ENCODE results near the gene CASZ1.

Gene CASZ1

GRCh38 chr1:10697621-10698160 is 98.8 kb downstream of the CASZ1 start:
- DNase-seq: no peak

DNA sequence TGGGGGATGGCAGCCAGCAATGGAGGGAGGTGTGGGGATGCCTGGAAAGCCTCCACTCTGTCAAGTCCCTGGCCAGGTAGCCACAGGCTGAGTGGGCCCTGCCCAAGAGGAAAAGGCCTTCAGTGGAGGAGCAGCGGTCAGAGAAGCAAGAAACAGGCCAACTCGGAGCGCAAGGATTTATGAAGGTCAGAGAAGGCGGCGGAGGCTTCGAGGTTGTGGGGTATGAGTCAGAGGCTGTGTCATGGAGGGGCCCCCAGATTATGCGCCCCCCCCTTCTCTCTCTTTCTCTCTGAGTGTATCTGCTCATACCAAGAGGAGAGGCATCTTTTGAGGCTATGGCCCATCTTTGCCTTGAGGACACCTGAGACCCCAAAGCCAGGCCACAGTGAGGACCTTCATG is 99.5 kb downstream of the CASZ1 start:
- DNase-seq: no peak

- DNase-seq: peak; percentile 59
Observed at GRCh38 chr1:10694633-10695627, 101.5 kb downstream of the CASZ1 start.

DNA sequence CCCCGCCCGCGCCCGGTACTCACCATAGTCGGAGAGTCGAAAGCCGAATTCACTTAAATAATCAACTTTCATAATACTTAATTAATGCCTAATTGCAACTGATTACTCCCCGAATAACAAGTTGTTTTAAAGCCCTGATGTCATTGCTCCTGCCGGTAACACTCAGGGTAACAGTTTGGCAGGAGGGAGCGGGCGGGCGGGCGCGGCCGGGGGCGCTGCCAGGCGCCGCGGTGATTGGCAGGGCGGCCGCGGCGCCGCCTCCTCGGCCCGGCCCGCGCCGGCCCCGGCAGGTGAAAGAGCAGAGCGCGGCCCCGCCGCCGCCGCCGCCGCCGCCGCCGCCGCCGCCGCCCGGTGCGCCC is 102.2 kb downstream of the CASZ1 start:
- no peak for DNase-seq

- DNase-seq: no peak
Observed at GRCh38 chr1:10693497-10694273, 102.8 kb downstream of the CASZ1 start.

GRCh38 chr1:10693152-10693496 is 103.3 kb downstream of the CASZ1 start:
- no peak for DNase-seq

DNA sequence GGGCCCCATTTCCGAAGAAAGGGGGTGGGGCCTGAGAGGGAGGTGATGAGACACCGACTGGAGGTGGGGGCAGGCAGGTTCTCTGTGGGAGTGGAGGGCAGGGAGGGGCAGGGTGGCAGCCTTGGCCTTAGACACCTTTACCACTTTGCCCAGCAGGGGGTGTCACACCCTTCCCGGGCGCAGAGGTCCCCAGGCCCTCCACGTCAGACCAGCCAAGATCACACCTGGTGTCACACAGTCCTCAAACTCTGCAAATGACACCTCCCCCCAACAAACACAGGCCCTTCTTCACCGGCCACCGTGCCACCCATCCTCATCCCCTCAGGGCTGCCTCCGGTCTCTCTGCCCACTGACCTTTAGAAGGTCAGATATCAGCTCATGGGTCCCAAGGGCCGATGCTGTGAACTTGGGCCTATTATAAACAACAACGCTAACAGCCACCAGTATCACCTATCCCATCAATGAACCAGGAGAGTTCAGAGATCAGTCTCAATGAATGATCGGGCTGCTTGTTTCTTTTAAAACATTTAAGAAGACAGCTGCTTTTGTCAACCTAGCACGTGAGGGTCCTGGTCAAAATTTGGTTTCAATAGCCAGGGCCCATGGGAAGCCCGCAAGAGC is 103.9 kb downstream of the CASZ1 start:
- no peak for DNase-seq

DNA sequence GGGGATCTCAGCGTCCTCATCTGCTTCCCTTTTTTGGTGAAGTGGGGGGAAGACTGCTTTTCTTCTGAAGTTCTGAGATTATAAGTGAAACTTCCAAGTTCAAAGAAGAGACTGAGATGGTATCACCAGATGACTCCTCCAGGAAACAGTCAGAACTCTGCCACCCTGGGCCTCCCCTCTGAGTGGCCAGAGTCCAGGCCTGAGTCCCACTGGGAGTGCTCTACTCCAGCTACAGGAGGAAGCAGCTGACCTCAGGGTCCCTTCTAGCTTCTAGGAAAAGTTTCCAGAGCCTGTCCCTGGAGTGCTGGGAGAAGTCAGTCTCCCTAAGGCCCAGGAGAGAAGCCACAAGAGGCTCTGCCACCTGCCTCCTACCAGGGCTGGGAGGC is 104.7 kb downstream of the CASZ1 start:
- no peak for DNase-seq

GRCh38 chr1:10691075-10691739 is 105.2 kb downstream of the CASZ1 start:
- no peak for DNase-seq

GRCh38 chr1:10690484-10690883 is 106.0 kb downstream of the CASZ1 start:
- DNase-seq: no peak

DNA sequence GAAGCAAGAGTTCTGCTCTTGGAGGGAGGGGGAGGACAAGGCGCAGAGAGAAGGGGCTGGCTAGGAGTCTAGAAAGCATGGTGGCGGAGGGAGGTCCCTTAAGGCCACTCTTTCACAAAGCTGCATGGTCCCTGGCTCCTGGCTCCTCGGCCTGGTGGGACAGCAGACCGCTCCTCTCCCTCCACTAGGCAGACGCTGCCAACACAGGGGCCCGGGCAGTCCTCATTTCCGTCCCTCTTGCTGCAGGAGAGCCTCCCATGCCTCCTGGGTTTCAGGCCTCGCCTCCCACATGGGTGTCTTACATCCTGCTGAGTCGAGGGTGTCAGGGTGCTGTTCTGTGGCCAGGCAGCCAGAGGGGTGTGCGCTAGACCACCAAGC is 108.0 kb downstream of the CASZ1 start:
- no peak for DNase-seq

DNA sequence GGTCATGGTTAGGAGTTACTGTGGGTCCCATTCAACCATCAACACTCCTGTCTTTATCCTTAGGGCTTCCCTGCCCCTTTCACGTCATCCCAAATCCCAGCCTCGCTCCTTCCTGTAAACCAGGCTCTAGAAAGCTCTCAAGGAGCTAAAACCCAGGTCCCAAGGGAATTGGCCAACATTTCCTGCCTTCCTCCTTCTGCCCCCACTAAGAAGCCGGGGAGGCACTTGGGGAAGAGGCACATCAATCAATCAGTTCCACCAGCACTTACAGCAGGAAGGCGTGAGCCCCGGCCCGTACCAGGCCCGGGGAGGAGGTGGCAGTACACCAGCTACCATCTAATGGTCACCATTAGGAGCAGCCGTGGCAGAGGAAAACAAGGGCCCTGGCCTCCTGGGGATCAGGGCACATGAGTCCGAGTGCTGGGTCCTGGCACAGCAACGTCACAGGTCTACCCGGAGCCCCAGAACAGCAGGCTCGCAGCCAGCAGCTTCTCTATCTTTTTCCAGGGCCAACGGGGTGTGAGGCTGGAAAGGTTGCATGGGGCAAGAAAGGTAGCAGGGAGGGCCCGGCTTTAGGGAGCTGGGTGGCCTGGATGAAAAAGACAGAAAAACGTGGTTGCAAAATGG is 108.6 kb downstream of the CASZ1 start:
- DNase-seq: no peak

GRCh38 chr1:10687251-10687651 is 109.2 kb downstream of the CASZ1 start:
- DNase-seq: no peak

- DNase-seq: no peak
Observed at GRCh38 chr1:10686404-10687040, 109.9 kb downstream of the CASZ1 start.

DNA sequence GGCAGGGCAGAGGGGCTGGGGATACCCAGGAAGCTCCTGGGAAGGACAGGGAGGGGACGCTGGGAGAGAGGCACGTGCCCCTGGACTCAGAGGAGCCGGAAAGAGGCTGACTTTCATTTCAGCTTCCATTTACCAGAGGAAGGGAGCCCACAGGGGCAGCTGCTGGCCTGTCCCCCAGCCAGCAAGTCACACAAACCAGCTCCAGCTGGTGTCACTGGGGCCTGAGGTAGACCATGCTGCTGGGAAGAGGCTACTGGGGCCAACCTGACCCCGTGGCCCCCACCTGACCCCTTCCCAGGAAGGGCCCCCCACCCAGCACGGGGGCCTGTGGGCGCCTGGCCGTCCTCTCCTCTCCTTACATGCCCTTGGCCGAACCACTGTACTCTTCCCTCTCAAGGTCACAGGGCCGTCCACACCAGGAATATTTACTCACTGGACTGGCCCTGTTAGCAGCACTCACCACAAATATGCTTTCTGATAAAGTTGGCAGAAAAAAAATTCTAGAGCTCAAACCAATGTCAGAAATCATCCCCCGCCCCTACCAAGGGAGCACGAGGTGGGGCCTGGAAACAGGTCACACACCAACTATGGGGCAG is 110.5 kb downstream of the CASZ1 start:
- DNase-seq: no peak

- DNase-seq: no peak
Observed at GRCh38 chr1:10685196-10685807, 111.1 kb downstream of the CASZ1 start.

DNA sequence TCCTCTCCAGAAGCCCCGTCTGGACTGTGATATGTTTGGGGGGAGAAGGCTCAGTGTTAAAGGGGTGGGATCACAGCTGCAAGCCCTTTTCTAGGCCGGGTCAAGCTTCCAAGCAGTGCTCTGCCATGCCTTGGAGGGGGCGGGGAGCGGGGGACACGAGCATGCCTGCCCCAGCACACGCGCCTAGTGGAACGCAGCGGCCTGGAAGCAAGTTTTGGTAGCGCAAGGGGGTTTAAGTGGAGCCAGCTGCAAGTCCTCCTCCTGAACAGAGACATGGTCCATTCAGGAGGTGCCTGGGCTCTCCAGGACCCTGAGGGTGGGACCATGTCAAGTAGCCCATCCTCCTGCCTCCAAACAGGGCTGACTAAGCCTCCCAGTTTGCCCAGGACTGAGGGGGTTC is 112.2 kb downstream of the CASZ1 start:
- no peak for DNase-seq

GRCh38 chr1:10682449-10683309 is 113.8 kb downstream of the CASZ1 start:
- no peak for DNase-seq

- no peak for DNase-seq
Observed at GRCh38 chr1:10682108-10682445, 114.4 kb downstream of the CASZ1 start.

All from NCI-H1048 (cell line).